ENCODE results near the gene PRDM4.

GRCh38 chr12:107704041-107704440 is 56.9 kb downstream of the PRDM4 start:
- TF ChIP-seq CTCF (IDR thresholded peaks at IDR 0.05) (no peak), EP300 (IDR thresholded peaks at IDR 0.05) (no peak), POLR2A (IDR thresholded peaks at IDR 0.05) (no peak), POLR2AphosphoS5 (IDR thresholded peaks at IDR 0.05) (no peak)
